ENCODE measurements around the gene TACR2.
"Not testable (repeated sequence)": the region's sequence is repeated elsewhere in the genome, so short reads cannot be mapped to it uniquely, and the experiment has no call there.

TACR2 gene

DNA sequence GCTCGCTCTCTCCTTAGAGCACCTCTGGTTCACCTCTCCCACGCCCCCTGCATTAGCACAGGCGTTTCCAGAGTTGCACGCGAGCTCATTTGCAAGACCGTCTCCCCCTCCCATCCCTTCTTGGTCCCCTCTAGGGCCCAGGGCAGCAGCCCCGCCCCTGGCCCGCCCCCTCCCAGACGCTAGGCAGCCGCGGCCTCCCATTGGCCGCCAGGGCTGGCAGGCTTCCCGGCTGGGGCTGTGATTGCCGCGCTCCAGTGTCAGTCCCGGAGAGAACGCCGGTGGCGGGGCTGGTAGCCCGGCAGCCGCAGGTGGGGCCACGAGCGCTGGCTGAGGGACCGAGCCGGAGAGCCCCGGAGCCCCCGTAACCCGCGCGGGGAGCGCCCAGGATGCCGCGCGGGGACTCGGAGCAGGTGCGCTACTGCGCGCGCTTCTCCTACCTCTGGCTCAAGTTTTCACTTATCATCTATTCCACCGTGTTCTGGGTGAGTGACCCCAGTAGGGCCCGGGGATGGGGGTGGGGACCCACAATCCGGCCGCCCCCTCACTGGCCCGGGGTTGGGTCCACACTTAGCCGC is 34.6 kb upstream of the TACR2 start, which contains the start of gene TSPAN15:
Gene TSPAN15 (plus strand): TSS at position 257 of the 575 bp plus-strand sequence. CDS start 130 bp downstream, at position 387.
- TF ChIP-seq CTCF (IDR thresholded peaks at IDR 0.05; ENCODE audit: low read depth, low read length, missing control alignments): no peak
- no peak for DNase-seq (ENCODE audit: low read depth)
- in situ Hi-C loops (cut with HindIII; ENCODE audit: low sequenced_read_pairs): no loop called here
- peak within 1 kb of the TSS; percentile 46 for H3K4me3 ChIP-seq (ENCODE audit: low read depth, low read length)

- DNase-seq (ENCODE audit: low read depth); H3K4me3 ChIP-seq (ENCODE audit: low read depth, low read length); in situ Hi-C loops (cut with HindIII; ENCODE audit: low sequenced_read_pairs): not testable (repeated sequence)
These were observed 33.7 kb upstream of the TACR2 start for GRCh38 chr10:69450395-69450794.

- H3K4me3 ChIP-seq (ENCODE audit: low read depth, low read length): no peak overlapping the region
- peak; percentile 53 for TF ChIP-seq CTCF (IDR thresholded peaks at IDR 0.05; ENCODE audit: low read depth, low read length, missing control alignments)
- in situ Hi-C loops (cut with HindIII; ENCODE audit: low sequenced_read_pairs): loop anchor here (10.0 kb wide), 1 partner anchor 45 kb away; no protein-coding TSS in a partner anchor
- no peak for DNase-seq (ENCODE audit: low read depth)
These were observed 33.1 kb upstream of the TACR2 start for GRCh38 chr10:69449841-69450240.

DNA sequence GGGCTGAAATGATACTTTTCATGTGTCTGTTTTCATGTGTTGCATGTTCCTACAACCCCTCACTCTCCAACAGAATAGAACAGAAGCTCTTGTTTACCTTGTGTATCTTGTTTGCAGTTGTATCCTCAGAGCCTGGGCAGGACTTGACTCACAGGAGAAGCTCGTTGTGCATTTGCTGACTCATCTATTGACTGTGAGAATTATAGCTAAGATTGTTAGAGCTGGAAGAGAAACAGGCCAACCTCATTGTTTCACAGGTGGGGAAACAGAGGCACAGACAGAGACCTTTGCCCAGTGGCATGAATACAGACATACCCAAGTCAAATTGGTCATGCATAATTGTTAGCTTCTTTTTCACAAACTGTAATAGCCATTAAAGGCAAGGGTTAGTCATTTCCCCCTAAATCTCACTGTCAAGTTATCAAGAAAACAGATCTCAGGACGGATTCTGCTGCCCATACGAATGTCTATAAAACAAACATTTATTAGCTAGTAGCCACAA is 30.0 kb upstream of the TACR2 start:
- no peak for DNase-seq (ENCODE audit: low read depth)
- TF ChIP-seq CTCF (IDR thresholded peaks at IDR 0.05; ENCODE audit: low read depth, low read length, missing control alignments): no peak
- no peak overlapping the region for H3K4me3 ChIP-seq (ENCODE audit: low read depth, low read length)
- in situ Hi-C loops (cut with HindIII; ENCODE audit: low sequenced_read_pairs): loop anchor here (10.0 kb wide), 1 partner anchor 48 kb away; no protein-coding TSS in a partner anchor

DNA sequence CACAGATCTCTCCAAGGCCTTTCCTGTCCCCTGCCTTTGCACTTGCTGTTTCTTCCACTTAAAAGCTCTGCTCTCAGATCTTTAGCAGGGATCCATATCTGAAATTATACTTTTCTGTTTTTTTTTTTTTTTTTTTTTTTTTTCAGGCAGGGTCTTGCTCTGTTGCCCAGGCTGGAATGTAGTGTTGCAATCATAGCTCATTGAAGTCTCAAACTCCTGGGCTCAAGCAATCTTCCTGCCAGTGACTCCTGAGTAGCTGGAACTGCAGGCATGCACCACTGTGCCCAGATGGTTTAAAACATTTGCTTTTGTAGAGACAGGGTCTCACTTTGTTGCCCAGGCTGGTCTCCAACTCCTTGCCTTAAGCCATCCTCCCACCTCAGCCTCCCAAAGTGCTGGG is 29.5 kb upstream of the TACR2 start:
- H3K4me3 ChIP-seq (ENCODE audit: low read depth, low read length): no peak overlapping the region
- TF ChIP-seq CTCF (IDR thresholded peaks at IDR 0.05; ENCODE audit: low read depth, low read length, missing control alignments): no peak
- in situ Hi-C loops (cut with HindIII; ENCODE audit: low sequenced_read_pairs): loop anchor here (10.0 kb wide), 1 partner anchor 49 kb away; no protein-coding TSS in a partner anchor
- DNase-seq (ENCODE audit: low read depth): no peak

DNA sequence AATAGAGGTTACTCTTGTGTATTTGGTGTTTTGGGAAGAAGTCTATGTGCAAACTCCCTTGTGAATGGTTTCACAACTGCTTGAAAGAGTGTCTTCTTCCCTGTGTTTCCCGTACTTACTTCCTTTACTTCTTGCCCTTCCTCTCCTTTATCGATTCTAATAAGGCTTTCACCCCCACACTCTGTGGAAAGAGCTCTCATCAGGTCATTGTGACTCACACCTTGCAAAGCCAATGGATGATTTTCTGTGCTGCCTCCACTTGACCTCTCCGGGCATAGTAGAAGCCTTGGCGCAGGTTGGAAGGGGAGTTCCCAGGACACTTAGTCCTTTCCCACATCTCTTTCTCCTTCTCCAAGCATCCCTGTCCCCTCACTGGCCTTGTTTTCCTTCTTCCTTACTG is 28.3 kb upstream of the TACR2 start:
- no peak for TF ChIP-seq CTCF (IDR thresholded peaks at IDR 0.05; ENCODE audit: low read depth, low read length, missing control alignments)
- no peak for DNase-seq (ENCODE audit: low read depth)
- in situ Hi-C loops (cut with HindIII; ENCODE audit: low sequenced_read_pairs): loop anchor here (10.0 kb wide), 1 partner anchor 50 kb away; no protein-coding TSS in a partner anchor
- H3K4me3 ChIP-seq (ENCODE audit: low read depth, low read length): no peak overlapping the region

- no peak for DNase-seq (ENCODE audit: low read depth)
- in situ Hi-C loops (cut with HindIII; ENCODE audit: low sequenced_read_pairs): loop anchor here (10.0 kb wide), 1 partner anchor 51 kb away; no protein-coding TSS in a partner anchor
- no peak for TF ChIP-seq CTCF (IDR thresholded peaks at IDR 0.05; ENCODE audit: low read depth, low read length, missing control alignments)
- no peak overlapping the region for H3K4me3 ChIP-seq (ENCODE audit: low read depth, low read length)
These were observed 26.6 kb upstream of the TACR2 start for GRCh38 chr10:69443354-69443753.

All from astrocyte of the cerebellum (primary cell).